Measurements from ENCODE around the gene KIF26A.

KIF26A gene

GRCh38 chr14:104137297-104138097 lies 890 bp upstream of the KIF26A start (continued):
- TF ChIP-seq PRDM10 (tag by site-specific recombination; IDR thresholded peaks at IDR 0.05) (no peak; the same call in 1 of the 2 replicates), ZNF654 (tag by site-specific recombination; IDR thresholded peaks at IDR 0.05; ENCODE audit: low read depth) (peak; percentile 35), ZNF785 (tag by site-specific recombination; IDR thresholded peaks at IDR 0.05) (no peak), ZNF433 (tag by site-specific recombination; IDR thresholded peaks at IDR 0.05; ENCODE audit: low read depth) (no peak), ZNF169 (tag by site-specific recombination; IDR thresholded peaks at IDR 0.05) (no peak), ZNF555 (tag by site-specific recombination; conservative IDR thresholded peaks at IDR 0.05) (no peak), ZNF335 (tag by site-specific recombination; conservative IDR thresholded peaks at IDR 0.05) (peak; percentile 96), ZNF423 (tag by site-specific recombination; IDR thresholded peaks at IDR 0.05) (0 out of 2 replicates have a peak, but pooled peaks have one; percentile 8), ZNF350 (tag by site-specific recombination; IDR thresholded peaks at IDR 0.05) (no peak), ZNF112 (tag by site-specific recombination; IDR thresholded peaks at IDR 0.05) (no peak), ZNF132 (tag by site-specific recombination; IDR thresholded peaks at IDR 0.05; ENCODE audit: borderline replicate concordance) (no peak), ZNF544 (tag by site-specific recombination; IDR thresholded peaks at IDR 0.05) (no peak), ZSCAN5A (tag by site-specific recombination; IDR thresholded peaks at IDR 0.05) (peak; percentile 71; the same call in 1 of the 2 replicates), HOXA7 (CRISPR knock-in tag; IDR thresholded peaks at IDR 0.05; ENCODE audit: borderline replicate concordance) (no peak), BCL11B (tag by site-specific recombination; IDR thresholded peaks at IDR 0.05; ENCODE audit: low read depth) (peak; percentile 39; the same call in 1 of the 2 replicates), ZNF280D (tag by site-specific recombination; IDR thresholded peaks at IDR 0.05) (no peak), ZSCAN23 (tag by site-specific recombination; IDR thresholded peaks at IDR 0.05) (no peak), ZNF600 (tag by site-specific recombination; IDR thresholded peaks at IDR 0.05) (0 out of 2 replicates have a peak, but pooled peaks have one; percentile 56), ZBTB6 (tag by site-specific recombination; IDR thresholded peaks at IDR 0.05) (no peak), ZNF610 (tag by site-specific recombination; IDR thresholded peaks at IDR 0.05; ENCODE audit: borderline replicate concordance) (no peak), ZNF488 (tag by site-specific recombination; IDR thresholded peaks at IDR 0.05) (peak; percentile 40; the same call in 1 of the 2 replicates), INSM2 (tag by site-specific recombination; IDR thresholded peaks at IDR 0.05) (0 out of 2 replicates have a peak, but pooled peaks have one; percentile 33), ZNF223 (tag by site-specific recombination; IDR thresholded peaks at IDR 0.05) (no peak), PRDM6 (tag by site-specific recombination; IDR thresholded peaks at IDR 0.05) (no peak; the same call in 1 of the 2 replicates), ZBTB7A (tag by site-specific recombination; IDR thresholded peaks at IDR 0.05; ENCODE audit: low read depth) (no peak; the same call in none of the 2 replicates)

Measured in HEK293 (cell line).